Spleen (tissue), 7 donors: ENCODE data around the gene TAOK2.

Experiments
- CTCF ChIP-seq, 11 experiments: fragments of 200-600 bp in 7 of 11; fragments of 450-650 bp in 4 of 11; sonication (generic) in 4 of 11; IDR thresholded peaks in 8 of 11; conservative IDR thresholded peaks in 3 of 11; 1 replicate in 7 of 11; 2 replicates in 4 of 11; pipeline versions ENCODE4 v1.4.0 to v1.8.0; 2016 to 2021; ENCODE audit warnings: antibody characterized with exemption in 11 of 11, inconsistent platforms in 4 of 11, mild to moderate bottlenecking in 1 of 11
- POLR2A ChIP-seq, 3 donors: fragments of 450-650 bp; IDR thresholded peaks; one replicate each; pipeline ENCODE4 v1.5.1; 2017; ENCODE audit warnings: antibody characterized with exemption in 3 of 3, mild to moderate bottlenecking in 1 of 3
- donor health status: DM: no; HTN: no; CAD: no; lungs with moderate emphysema.
- donor health status: DM: no; HTN: no; CAD: no.
- donor health status: DM: no; HTN: no; CAD: no.

GRCh38 chr16:30016555-30017276 is 43.0 kb downstream of the TAOK2 start:
- TF ChIP-seq CTCF (IDR thresholded peaks at IDR 0.05 in 8 of 11, conservative IDR thresholded peaks at IDR 0.05 in 3 of 11) (no peak), POLR2A (IDR thresholded peaks at IDR 0.05) (no peak)
